Erythroblast (primary cell): ENCODE results near the gene RPA1.

Experiments used
- DNase-seq, 2 experiments: peaks; one replicate each; lab custom pipeline; 2025; lab: John Stamatoyannopoulos, UW
- GATA1 ChIP-seq: IDR thresholded peaks from 2 replicates; pipeline ENCODE4 v1.6.1; 2011; ENCODE audit warnings: low read depth, mild to moderate bottlenecking, control low read depth, low read length, moderate library complexity
- POLR2A ChIP-seq: IDR thresholded peaks from 2 replicates; pipeline ENCODE4 v1.6.1; 2011; ENCODE audit warnings: mild to moderate bottlenecking, low read length

The RPA1 gene

GRCh38 chr17:1940810-1941185, 111.0 kb downstream of the RPA1 start:
- DNase-seq: no peak
- TF ChIP-seq GATA1: no peak
- no peak for TF ChIP-seq POLR2A

GRCh38 chr17:1941272-1942065, 111.7 kb downstream of the RPA1 start:
- no peak for TF ChIP-seq GATA1
- TF ChIP-seq POLR2A: no peak

DNA sequence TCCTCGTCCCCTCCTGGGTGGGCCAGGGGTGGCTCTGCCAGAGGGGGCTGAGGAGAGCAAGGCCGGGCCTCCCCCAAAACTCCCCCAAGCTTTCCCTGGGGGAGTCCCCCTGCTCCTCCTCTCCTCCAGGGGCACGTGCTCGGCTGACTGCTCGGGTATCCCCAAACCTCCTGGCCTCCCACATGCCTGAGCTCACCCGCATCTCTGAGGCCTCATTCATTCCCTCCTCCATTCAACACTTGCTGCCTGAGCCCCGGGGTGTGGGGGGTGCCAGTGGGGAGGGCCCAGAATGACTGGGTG, 112.2 kb downstream of the RPA1 start:
- no peak for DNase-seq
- TF ChIP-seq POLR2A (no peak), GATA1 (no peak)

More at GRCh38 chr17:1941272-1942065, 111.7 kb downstream of the RPA1 start:
- DNase-seq: no peak

DNA sequence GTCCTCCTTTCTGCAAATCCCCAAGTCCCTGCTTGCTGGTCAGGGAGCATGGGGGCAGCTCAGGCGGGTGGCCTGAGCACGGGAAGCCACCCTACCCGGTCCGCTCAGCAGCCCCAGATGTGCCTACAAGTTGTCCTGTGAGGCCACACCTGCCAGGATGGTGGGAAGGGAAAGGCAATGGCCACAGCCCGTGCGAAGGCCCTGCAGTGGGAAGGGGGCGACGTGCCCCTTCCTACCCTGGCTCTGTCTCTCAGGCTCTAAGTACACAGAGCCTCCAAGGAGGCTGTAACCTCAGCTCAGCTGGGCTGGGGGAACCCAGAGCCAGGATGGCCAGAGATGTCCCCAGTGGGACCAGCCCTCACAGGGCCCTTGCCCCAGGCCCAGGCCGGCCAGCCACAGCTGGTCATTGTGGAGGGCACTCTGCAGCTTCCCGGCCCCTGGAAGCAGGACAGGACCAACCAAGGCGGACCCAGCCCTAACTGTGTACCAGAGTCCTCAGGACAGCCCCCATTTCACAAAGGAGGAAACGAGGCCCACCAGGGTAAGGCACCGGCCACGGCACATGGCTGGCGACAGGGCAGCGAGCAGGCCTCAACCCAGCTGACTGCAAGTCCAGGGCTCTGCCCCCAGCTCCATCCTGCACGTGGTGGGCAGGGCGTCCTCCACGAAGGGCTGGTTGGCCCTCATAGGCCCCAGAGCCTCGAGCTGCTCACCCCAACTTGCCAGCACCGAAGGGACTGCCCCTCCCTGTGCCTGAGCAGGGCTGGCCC, 113.0 kb downstream of the RPA1 start:
- TF ChIP-seq POLR2A (no peak), GATA1 (no peak)
- no peak for DNase-seq

- DNase-seq: no peak
- TF ChIP-seq POLR2A: no peak
Measured at GRCh38 chr17:1943436-1943831, 113.6 kb downstream of the RPA1 start.

DNA sequence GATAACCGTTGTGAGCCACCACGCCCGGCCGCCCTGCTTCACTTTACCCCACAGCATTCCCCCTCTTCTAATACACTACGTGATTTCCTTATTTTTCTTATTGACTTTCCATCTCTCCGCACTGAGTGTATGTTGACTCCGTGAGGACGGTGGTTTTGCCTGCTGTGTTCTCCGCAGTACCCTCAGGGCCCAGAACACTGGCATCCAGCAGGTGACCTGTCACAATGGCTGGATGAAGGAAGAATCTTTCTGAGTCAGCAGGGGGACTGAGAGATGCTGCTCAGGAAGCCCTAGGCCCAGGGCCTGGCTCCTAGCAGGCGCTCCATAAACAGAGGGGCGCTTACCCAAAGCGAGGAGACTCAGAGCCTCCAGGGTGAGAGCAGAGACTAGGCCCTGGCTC, 115.8 kb downstream of the RPA1 start:
- no peak for DNase-seq
- no peak for TF ChIP-seq POLR2A
- no peak for TF ChIP-seq GATA1

DNA sequence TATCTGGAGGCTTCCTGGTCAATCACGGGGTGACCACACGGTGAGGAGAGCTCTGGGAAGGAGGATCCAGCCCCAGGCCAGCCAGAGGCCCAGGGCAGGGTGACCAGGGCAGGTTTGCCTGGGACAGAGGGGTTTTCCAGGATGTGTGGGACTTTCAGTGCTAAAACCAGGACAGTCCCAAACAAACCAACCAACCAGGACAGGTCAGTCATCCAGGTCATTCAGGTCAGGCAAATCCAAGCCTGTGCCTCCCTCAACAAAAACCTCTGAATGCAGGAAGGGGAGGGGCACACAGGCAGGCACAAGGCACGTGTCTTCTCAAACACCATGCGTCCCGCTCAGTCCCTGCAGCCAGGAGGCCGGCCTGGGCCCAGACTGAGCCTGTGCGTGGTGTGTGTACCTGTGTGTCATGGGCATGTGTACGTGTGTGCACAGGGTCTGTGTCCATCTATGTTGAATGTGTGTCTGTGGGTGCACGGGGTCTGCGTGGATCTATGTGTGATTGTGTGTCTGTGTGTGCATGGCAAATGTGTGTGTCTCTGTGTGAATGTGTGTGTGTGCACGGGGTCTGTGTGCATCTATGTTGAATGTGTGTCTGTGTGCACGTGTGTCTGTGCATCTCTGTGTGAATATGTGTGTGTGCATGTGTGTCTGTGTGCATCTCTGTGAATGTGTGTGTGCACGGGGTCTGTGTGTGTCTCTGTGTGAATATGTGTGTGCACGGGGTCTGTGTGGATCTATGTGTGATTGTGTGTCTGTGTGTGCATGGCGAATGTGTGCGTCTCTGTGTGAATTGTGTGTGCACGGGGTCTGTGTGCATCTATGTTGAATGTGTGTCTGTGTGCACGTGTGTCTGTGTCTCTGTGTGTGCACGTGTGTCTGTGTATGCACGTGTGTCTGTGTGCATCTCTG, 116.5 kb downstream of the RPA1 start:
- TF ChIP-seq GATA1 (no peak), POLR2A (no peak)
- no peak for DNase-seq

GRCh38 chr17:1947229-1947742, 117.5 kb downstream of the RPA1 start:
- no peak for DNase-seq
- TF ChIP-seq GATA1 (no peak), POLR2A (no peak)

GRCh38 chr17:1947743-1948516, 118.1 kb downstream of the RPA1 start:
- TF ChIP-seq GATA1 (no peak), POLR2A (no peak)
- DNase-seq: no peak

- TF ChIP-seq GATA1 (no peak), POLR2A (no peak)
- no peak for DNase-seq
Measured at GRCh38 chr17:1948517-1948825, 118.7 kb downstream of the RPA1 start.
